GM19239 (cell line): ENCODE data around the gene PSMC5.
"Not testable (repeated sequence)": the region's sequence is repeated elsewhere in the genome, so short reads cannot be mapped to it uniquely, and the experiment has no call there.

Experiments used
- DNase-seq: peaks from one replicate; pipeline ENCODE4 v3.0.0; 2011; ENCODE audit warnings: low spot score; ENCODE audit not compliant: insufficient read length
- FAIRE-seq: peaks from 2 replicates; lab custom pipeline; 2011; peaks lifted over from hg19 to GRCh38; lab: Jason Lieb, UNC

Gene PSMC5

DNA sequence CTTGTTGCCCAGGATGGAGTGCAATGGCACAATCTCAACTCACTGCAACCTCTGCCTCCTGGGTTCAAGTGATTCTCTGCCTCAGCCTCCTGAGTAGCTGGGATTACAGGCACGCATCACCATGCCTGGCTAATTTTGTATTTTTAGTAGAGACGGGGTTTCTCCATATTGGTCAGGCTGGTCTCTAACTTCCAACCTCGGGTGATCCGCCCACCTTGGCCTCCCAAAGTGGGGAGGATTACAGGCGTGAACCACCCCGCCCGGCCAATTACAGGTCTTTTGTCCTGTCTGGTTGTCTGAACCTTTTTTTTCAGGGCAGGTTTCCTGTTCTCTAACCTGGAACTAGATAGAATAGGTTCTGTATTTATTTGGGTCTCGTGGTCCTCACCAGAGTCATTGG is 29.2 kb downstream of the PSMC5 start:
- FAIRE-seq, DNase-seq: not testable (repeated sequence)

DNA sequence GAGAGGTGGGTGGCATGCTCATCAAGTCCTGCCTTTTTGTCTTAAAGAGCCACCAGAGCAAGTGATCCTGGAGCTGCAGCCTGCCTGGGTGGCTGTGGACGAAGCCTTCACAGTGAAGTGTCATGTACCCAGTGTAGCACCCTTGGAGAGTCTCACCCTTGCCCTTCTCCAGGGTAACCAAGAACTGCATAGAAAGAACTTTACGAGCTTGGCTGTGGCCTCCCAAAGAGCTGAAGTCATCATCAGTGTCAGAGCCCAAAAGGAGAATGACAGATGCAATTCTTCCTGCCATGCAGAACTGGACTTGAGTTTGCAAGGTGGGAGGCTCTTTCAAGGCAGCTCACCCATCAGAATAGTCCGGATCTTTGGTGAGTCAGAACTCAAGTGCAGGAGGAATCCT is 32.0 kb downstream of the PSMC5 start:
- DNase-seq (no peak), FAIRE-seq (no peak)

GRCh38 chr17:63866625-63867024 is 39.4 kb downstream of the PSMC5 start:
- DNase-seq, FAIRE-seq: not testable (repeated sequence)

DNA sequence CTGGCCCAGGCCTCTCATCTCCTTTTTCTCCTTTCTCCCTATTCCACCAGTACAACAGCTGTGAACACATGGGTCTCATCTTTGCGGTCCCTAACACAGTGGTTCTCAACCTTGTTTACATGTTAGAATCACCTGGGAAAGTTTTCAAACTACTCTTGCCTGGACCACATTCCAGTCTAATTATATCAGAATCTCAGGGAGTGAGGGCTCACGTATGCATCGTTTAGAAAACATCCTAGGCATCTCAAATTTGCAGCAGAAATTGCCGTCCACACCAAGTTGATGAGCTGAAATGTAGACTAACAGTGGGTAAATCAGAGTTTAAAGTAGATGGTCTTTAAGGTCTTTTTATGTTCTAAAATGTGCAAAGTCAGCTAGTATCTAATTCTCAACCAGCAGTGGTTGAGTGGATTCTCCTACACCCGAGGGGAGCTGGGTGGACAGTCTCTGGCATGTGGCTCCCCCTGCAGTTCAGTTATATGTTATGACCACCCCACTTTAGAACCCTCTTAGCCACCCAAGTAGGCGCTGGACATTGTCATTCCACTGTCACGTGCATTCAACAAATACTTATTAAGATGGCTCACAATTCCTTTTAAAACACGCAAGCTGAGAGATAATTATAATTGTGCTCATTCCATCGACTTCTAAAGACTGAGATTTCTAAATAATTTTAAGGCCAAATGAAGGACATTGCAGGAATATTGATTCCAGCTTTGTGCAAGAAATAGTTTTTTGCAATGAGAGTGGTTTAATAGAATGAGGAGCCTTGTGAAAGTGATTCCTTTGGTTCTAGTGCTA is 42.5 kb downstream of the PSMC5 start:
- DNase-seq, FAIRE-seq: not testable (repeated sequence)

DNA sequence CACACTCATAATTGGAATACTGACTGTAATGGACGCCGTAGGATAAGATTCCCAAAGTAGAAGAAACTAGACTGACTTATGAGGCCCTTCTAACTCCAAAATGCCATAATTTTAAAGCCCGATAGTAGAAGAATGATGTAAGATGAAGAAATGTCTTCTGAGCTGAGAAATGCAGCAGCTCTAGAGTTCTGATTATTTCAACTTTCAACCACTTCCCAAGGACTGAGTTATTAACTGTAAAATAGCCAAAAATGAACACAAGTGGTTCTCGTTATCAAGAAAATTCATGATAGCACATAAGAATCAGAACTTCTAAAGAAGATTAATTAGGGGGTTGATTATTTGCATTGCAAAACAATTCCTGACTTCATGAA is 43.0 kb downstream of the PSMC5 start:
- not testable (repeated sequence) for DNase-seq, FAIRE-seq

- not testable (repeated sequence) for FAIRE-seq, DNase-seq
Measured at GRCh38 chr17:63871646-63872365, 44.6 kb downstream of the PSMC5 start.

GRCh38 chr17:63873577-63873976 is 46.3 kb downstream of the PSMC5 start, which contains the start of gene CSH2:
Gene CSH2, minus strand, starts transcription at chr17:63873677. Its CDS starts 63 bp downstream, at chr17:63873614.
- not testable (repeated sequence) for DNase-seq, FAIRE-seq

- FAIRE-seq, DNase-seq: not testable (repeated sequence)
Measured at GRCh38 chr17:63874061-63874626, 46.9 kb downstream of the PSMC5 start.

DNA sequence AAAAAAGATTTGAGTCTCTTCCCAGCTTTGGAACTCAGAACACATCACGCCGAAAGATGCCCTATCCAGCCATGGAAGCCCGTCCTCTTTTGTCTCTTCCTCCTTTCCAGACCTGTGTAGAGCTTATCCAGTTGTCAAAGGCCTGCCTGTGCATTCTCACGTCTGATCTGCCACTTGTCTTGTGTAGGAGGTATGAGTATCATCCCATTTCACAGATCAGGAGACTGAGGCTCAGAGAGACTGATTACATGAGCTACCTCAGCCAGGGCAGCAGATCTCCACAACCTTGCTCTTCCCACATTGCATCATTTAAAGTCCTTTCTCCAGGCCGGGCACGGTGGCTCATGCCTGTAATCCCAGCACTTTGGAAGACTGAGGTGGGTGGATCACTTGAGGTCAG is 47.5 kb downstream of the PSMC5 start:
- FAIRE-seq, DNase-seq: not testable (repeated sequence)

DNA sequence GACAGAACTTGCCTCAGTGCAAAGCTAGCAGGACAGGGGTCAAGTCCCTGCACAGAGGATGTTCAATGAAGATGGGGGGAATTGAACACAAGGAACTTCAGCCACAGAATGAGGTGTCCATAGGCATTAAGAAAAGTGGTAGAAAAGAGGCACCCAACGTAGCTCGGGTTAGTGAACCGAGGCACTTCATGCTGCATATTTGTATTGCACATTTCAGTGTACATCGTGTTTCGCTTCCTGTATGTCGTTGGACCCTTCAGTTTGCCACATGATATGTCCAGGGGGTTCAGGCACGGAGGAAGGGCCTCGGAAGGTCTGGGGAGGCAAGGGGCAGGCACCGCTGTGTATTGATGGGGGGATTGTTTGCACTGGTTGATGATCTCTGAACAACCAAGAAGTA is 51.2 kb downstream of the PSMC5 start:
- FAIRE-seq, DNase-seq: not testable (repeated sequence)

GRCh38 chr17:63880706-63881105 is 53.5 kb downstream of the PSMC5 start:
- FAIRE-seq (no peak), DNase-seq (no peak)

DNA sequence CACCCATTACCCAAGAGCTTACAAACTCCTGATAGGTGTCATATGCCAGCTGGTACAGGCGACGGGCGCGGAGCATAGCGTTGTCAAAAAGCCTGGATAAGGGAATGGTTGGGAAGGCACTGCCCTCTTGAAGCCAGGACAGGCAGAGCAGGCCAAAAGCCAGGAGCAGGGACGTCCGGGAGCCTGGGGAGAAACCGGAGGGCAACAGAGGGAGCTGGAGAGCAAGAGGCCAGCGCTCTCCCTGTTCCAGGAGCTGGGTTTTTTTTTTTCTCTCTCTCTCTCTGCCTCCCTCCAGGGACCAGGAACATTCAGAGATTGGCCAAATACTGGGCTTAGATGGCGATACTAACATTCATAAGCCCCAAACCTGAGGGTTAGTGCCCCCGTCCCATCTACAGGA is 54.1 kb downstream of the PSMC5 start:
- not testable (repeated sequence) for FAIRE-seq, DNase-seq
